K562 (cell line): Measurements from ENCODE around the gene WDR81. TPM values are rescaled to one million over a fixed set of nuclear protein-coding genes. Genes with fewer than 3 reads are reported as not detected.

Experiments used
- BCL6 ChIP-seq: fragments of 250-450 bp; sonication (Bioruptor Pico); IDR thresholded peaks from 2 replicates; pipeline ENCODE4 v1.4.0; 2020
- COPS2 ChIP-seq: fragments of 450-650 bp; conservative IDR thresholded peaks from 2 replicates; pipeline ENCODE4 v1.6.1; 2016; ENCODE audit warnings: mild to moderate bottlenecking, moderate library complexity
- E2F1 ChIP-seq: sonication (generic); formaldehyde crosslinking; IDR thresholded peaks from 2 replicates; pipeline ENCODE4 v1.8.1; 2023; ENCODE audit warnings: mild to moderate bottlenecking, missing genetic modification reagents, moderate library complexity
- ETS1 ChIP-seq: conservative IDR thresholded peaks from 2 replicates; pipeline ENCODE4 v1.6.1; 2011; ENCODE audit warnings: low read depth, mild to moderate bottlenecking, low read length; ENCODE audit not compliant: control insufficient read depth
- HINFP ChIP-seq: fragments of 450-650 bp; conservative IDR thresholded peaks from 2 replicates; pipeline ENCODE4 v1.6.1; 2016; ENCODE audit warnings: missing genetic modification characterization, low read depth, mild to moderate bottlenecking, control low read depth, missing compliant biosample characterization
- KLF6 ChIP-seq: fragments of 250-450 bp; sonication (Bioruptor Pico); IDR thresholded peaks from 2 replicates; pipeline ENCODE4 v1.4.0; 2020; ENCODE audit warnings: mild to moderate bottlenecking, moderate library complexity, borderline replicate concordance
- MAFG ChIP-seq: fragments of 450-650 bp; conservative IDR thresholded peaks from 2 replicates; pipeline ENCODE4 v1.6.1; 2016; ENCODE audit warnings: missing genetic modification characterization, missing compliant biosample characterization
- POLR3A ChIP-seq: IDR thresholded peaks from 2 replicates; pipeline ENCODE4 v1.6.1; 2011; ENCODE audit warnings: borderline replicate concordance, mild to moderate bottlenecking, moderate library complexity; ENCODE audit not compliant: insufficient read length, insufficient read depth; ENCODE audit errors: extremely low read depth
- SMAD2 ChIP-seq: fragments of 150-350 bp; IDR thresholded peaks from 2 replicates; pipeline ENCODE4 v1.6.1; 2014; ENCODE audit warnings: low read depth, mild to moderate bottlenecking, low read length
- TAF7 ChIP-seq: fragments of 450-650 bp; IDR thresholded peaks from 2 replicates; pipeline ENCODE4 v1.6.1; 2016; ENCODE audit warnings: missing genetic modification characterization, missing compliant biosample characterization
- WHSC1 ChIP-seq: IDR thresholded peaks from one replicate; pipeline ENCODE4 v1.6.1; 2012; ENCODE audit warnings: low read length, control low read depth, inconsistent platforms
- YBX1 ChIP-seq: fragments of 450-650 bp; IDR thresholded peaks from 2 replicates; pipeline ENCODE4 v1.7.1; 2016; ENCODE audit warnings: mild to moderate bottlenecking
- ZEB2 ChIP-seq: fragments of 450-650 bp; IDR thresholded peaks from 2 replicates; pipeline ENCODE4 v1.6.1; 2016
- ZNF639 ChIP-seq, 2 experiments: fragments of 200-800 bp in 1 of 2; sonication (Bioruptor generic) in 1 of 2; sonication (generic) in 1 of 2; formaldehyde crosslinking in 1 of 2; IDR thresholded peaks in 1 of 2; conservative IDR thresholded peaks in 1 of 2; 2 replicates each; pipeline versions ENCODE4 v1.5.0 to v1.6.1; 2016 to 2020; ENCODE audit warnings: missing compliant biosample characterization in 1 of 2, missing genetic modification characterization in 1 of 2, missing genetic modification reagents in 1 of 2
- ZNF695 ChIP-seq: fragments of 450-650 bp; formaldehyde crosslinking; IDR thresholded peaks from 2 replicates; pipeline ENCODE4 v1.4.0; 2020; ENCODE audit warnings: mild to moderate bottlenecking, moderate library complexity
- ZNF740 ChIP-seq, 3 experiments: fragments of 200-800 bp in 1 of 3; sonication (Bioruptor generic) in 1 of 3; sonication (generic) in 1 of 3; formaldehyde crosslinking in 1 of 3; IDR thresholded peaks; 2 replicates each; pipeline versions ENCODE4 v1.6.1 to v1.8.0; 2016 to 2022; ENCODE audit warnings: mild to moderate bottlenecking in 2 of 3, missing compliant biosample characterization in 2 of 3, missing genetic modification characterization in 2 of 3, missing genetic modification reagents in 1 of 3
- polyA plus RNA-seq, 8 experiments: library from polyadenylated mRNA; depleted of rRNA in 4 of 8; stranded (reverse) in 5 of 8; unstranded in 3 of 8; fragments of >200 nt; fragmentation: Nextera tagmentation in 2 of 8; fragmentation: Illumina TruSeq in 1 of 8; extraction: Ambion mirVana in 2 of 8; extraction: Trizol in 1 of 8; gene quantifications; 2 replicates each; pipeline versions ENCODE4 v1.2.1 to v1.2.3, GENCODE V29; 2011 to 2014; ENCODE audit warnings: inconsistent platforms in 1 of 8, missing spikeins in 1 of 8
- total RNA-seq, 7 experiments: library from RNA; depleted of rRNA in 6 of 7; stranded (reverse); fragments of >200 nt in 6 of 7; fragmentation: Illumina TruSeq in 2 of 7; extraction: Trizol in 2 of 7; gene quantifications; 2 replicates each; pipeline versions ENCODE4 v1.2.1 to v1.2.3, GENCODE V29; 2011 to 2021; ENCODE audit warnings: low replicate concordance in 1 of 7

WDR81 gene
- total and polyA plus RNA-seq, 9 of the 15 experiments (the other 6 are each of a cell fraction or from before 2014, with no cell fraction given), result 0.01 to 17.1 (median 3.3) TPM

GRCh38 chr17:1714980-1715802 is 9.3 kb upstream of the WDR81 start (continued):
- TF ChIP-seq ZNF695 (CRISPR knock-in tag) (no peak), ZEB2 (no peak), E2F1 (CRISPR knock-in tag) (no peak), WHSC1 (no peak), HINFP (tag) (no peak), COPS2 (no peak), BCL6 (CRISPR knock-in tag) (no peak), SMAD2 (no peak), MAFG (tag) (no peak), YBX1 (no peak), ZNF740 (CRISPR knock-in tag; IDR thresholded peaks at IDR 0.05) (peak; percentile 59; the same call in 1 of the 2 replicates), ZNF740 (tag; IDR thresholded peaks at IDR 0.05) (no peak), ZNF639 (CRISPR knock-in tag; conservative IDR thresholded peaks at IDR 0.05 in 1 of 2, IDR thresholded peaks at IDR 0.05 in 1 of 2) (no peak), TAF7 (tag) (no peak), KLF6 (no peak), POLR3A (no peak), ETS1 (0 out of 2 replicates have a peak, but pooled peaks have one; percentile 72)
